CD4-positive, CD25-positive, alpha-beta regulatory T cell (primary cell): ENCODE measurements around the gene GPR183. TPM values are rescaled to one million over a fixed set of nuclear protein-coding genes. Genes with fewer than 3 reads are reported as not detected.
A peak's percentile ranks its signal among the peaks of the same experiment; 100 is the strongest.

Experiments
- ATAC-seq, 2 donors: fragments of 150-1000 bp; cut with Tn5 transposase; one replicate each; pipeline ENCODE4 v1.10.0; 2021; ENCODE audit warnings: low read depth in 2 of 2, moderate number of reproducible peaks in 2 of 2, moderate library complexity in 1 of 2
- DNase-seq, 3 donors: peaks; one replicate each; pipeline versions ENCODE4 v3.0.0 to v3.0.0-alpha.2; 2012 to 2022; ENCODE audit warnings: mixed read lengths in 1 of 3
- H3K27ac ChIP-seq: one replicate; pipeline ENCODE4 v1.7.0; 2013; ENCODE audit warnings: mild to moderate bottlenecking, low read length; ENCODE audit not compliant: insufficient read depth, poor library complexity, severe bottlenecking
- H3K27me3 ChIP-seq: one replicate; pipeline ENCODE4 v1.7.0; 2013; ENCODE audit warnings: low read length; ENCODE audit not compliant: control insufficient read depth, insufficient read depth
- H3K36me3 ChIP-seq: one replicate; pipeline ENCODE4 v1.7.0; 2013; ENCODE audit warnings: mild to moderate bottlenecking, low read length, moderate library complexity; ENCODE audit not compliant: control insufficient read depth, insufficient read depth
- H3K4me1 ChIP-seq: 2 replicates; pipeline ENCODE4 v1.7.0; 2013; ENCODE audit warnings: mild to moderate bottlenecking, low read length; ENCODE audit not compliant: insufficient read depth, control insufficient read depth, poor library complexity, severe bottlenecking
- H3K4me3 ChIP-seq: one replicate; pipeline ENCODE4 v1.7.0; 2013; ENCODE audit warnings: low read depth, mild to moderate bottlenecking, low read length, moderate library complexity
- H3K9me3 ChIP-seq, 2 experiments: 1 replicate in 1 of 2; 2 replicates in 1 of 2; pipeline ENCODE4 v1.7.0; 2013; ENCODE audit warnings: low read length in 2 of 2, mild to moderate bottlenecking in 1 of 2, moderate library complexity in 1 of 2; ENCODE audit not compliant: control insufficient read depth in 2 of 2
- H3K27ac Mint-ChIP-seq, 3 donors: one replicate each; pipeline ENCODE4 v1.8.0; 2020 to 2022; ENCODE audit warnings: mild to moderate bottlenecking in 3 of 3, mixed read lengths in 3 of 3, moderate library complexity in 2 of 3
- H3K27me3 Mint-ChIP-seq: one replicate; pipeline ENCODE4 v1.8.0; 2022; ENCODE audit warnings: mild to moderate bottlenecking, mixed read lengths
- H3K36me3 Mint-ChIP-seq: one replicate; pipeline ENCODE4 v1.8.0; 2020; ENCODE audit warnings: mixed read lengths
- H3K4me1 Mint-ChIP-seq, 4 donors: one replicate each; pipeline ENCODE4 v1.8.0; 2020 to 2022; ENCODE audit warnings: mixed read lengths in 4 of 4, mild to moderate bottlenecking in 1 of 4
- H3K4me3 Mint-ChIP-seq, 4 donors: one replicate each; pipeline ENCODE4 v1.8.0; 2020 to 2022; ENCODE audit warnings: mild to moderate bottlenecking in 4 of 4, mixed read lengths in 4 of 4, moderate library complexity in 3 of 4
- H3K9me3 Mint-ChIP-seq, 7 donors: one replicate each; pipeline ENCODE4 v1.8.0; 2020 to 2022; ENCODE audit warnings: mixed read lengths in 7 of 7, mild to moderate bottlenecking in 3 of 7, moderate library complexity in 2 of 7
- polyA plus RNA-seq, 4 donors: library from polyadenylated mRNA; unstranded; fragments of 300-500 nt; fragmentation: Illumina TruSeq; gene quantifications; one replicate each; pipeline ENCODE4 v1.2.3, GENCODE V29; 2021
- total RNA-seq: library from RNA; stranded (reverse); gene quantifications from one replicate; pipeline ENCODE4 v1.2.3, GENCODE V29; 2022

GPR183 gene
- total and polyA plus RNA-seq, 5 donors from 2014 or later: 206 to 418 (median 306) TPM

- Mint-ChIP-seq H3K4me3 (peak overlapping the region; percentile 80 to 94 (median 82)), H3K9me3 (no peaks in the 10 kb centered on the region), H3K27ac (peak overlapping the region; percentile 90 to 99 (median 92)), H3K4me1 (peaks cover 58 to 83% (median 68%) of the 10 kb centered on the region in 4 donors), H3K27me3 (no peaks in the 10 kb centered on the region), H3K36me3 (peaks cover 28% of the 10 kb centered on the region)
- H3K27ac ChIP-seq: peak overlapping the region; percentile 79
- H3K27me3 ChIP-seq: no peaks in the 10 kb centered on the region
- peaks cover 79% of the 10 kb centered on the region for H3K4me1 ChIP-seq
- DNase-seq: peak in 2 of 3 donors; percentile 56 to 73
- ATAC-seq: peak; percentile 67 to 78
- peaks cover 47% of the 10 kb centered on the region for H3K36me3 ChIP-seq
- H3K9me3 ChIP-seq: no peaks in the 10 kb centered on the region
- H3K4me3 ChIP-seq: peak overlapping the region; percentile 96
Observed at GRCh38 chr13:99296398-99296797, 10.8 kb downstream of the GPR183 start.

GRCh38 chr13:99295488-99296252, 11.5 kb downstream of the GPR183 start:
- no peaks in the 10 kb centered on the region for H3K9me3 Mint-ChIP-seq

GRCh38 chr13:99294958-99295357, 12.2 kb downstream of the GPR183 start:
- H3K4me3 ChIP-seq: peak overlapping the region; percentile 96
- DNase-seq: no peak
- peaks cover 72% of the 10 kb centered on the region for H3K4me1 ChIP-seq
- H3K9me3 ChIP-seq: no peaks in the 10 kb centered on the region
- Mint-ChIP-seq H3K9me3 (no peaks in the 10 kb centered on the region), H3K4me1 (peaks cover 59 to 86% (median 73%) of the 10 kb centered on the region in 4 donors), H3K27me3 (no peaks in the 10 kb centered on the region), H3K4me3 (peak overlapping the region; percentile 64 to 80 (median 74)), H3K27ac (peak overlapping the region; percentile 70 to 90 (median 83)), H3K36me3 (peaks cover 31% of the 10 kb centered on the region)
- H3K27ac ChIP-seq: peak overlapping the region; percentile 79
- H3K36me3 ChIP-seq: peaks cover 40% of the 10 kb centered on the region
- no peak for ATAC-seq
- no peaks in the 10 kb centered on the region for H3K27me3 ChIP-seq

More at GRCh38 chr13:99295488-99296252, 11.5 kb downstream of the GPR183 start:
- peaks cover 76% of the 10 kb centered on the region for H3K4me1 ChIP-seq
- peaks cover 47% of the 10 kb centered on the region for H3K36me3 ChIP-seq
- H3K27me3 ChIP-seq: no peaks in the 10 kb centered on the region
- Mint-ChIP-seq H3K4me1 (peaks cover 61 to 86% (median 73%) of the 10 kb centered on the region in 4 donors), H3K36me3 (peaks cover 33% of the 10 kb centered on the region), H3K27ac (peak overlapping the region; percentile 70 to 90 (median 83)), H3K27me3 (no peaks in the 10 kb centered on the region), H3K4me3 (peak overlapping the region; percentile 68 to 94 (median 80))
- H3K9me3 ChIP-seq: no peaks in the 10 kb centered on the region
- ATAC-seq (no peak), DNase-seq (no peak)
- peak overlapping the region; percentile 96 for H3K4me3 ChIP-seq
- H3K27ac ChIP-seq: peak overlapping the region; percentile 79

- Mint-ChIP-seq H3K9me3 (no peaks in the 10 kb centered on the region), H3K4me1 (peaks cover 59 to 87% (median 72%) of the 10 kb centered on the region in 4 donors), H3K27ac (peak overlapping the region; percentile 53 to 89 (median 56)), H3K4me3 (peak overlapping the region in 2 of 4 donors; percentile 22 to 25), H3K36me3 (peaks cover 33% of the 10 kb centered on the region), H3K27me3 (no peaks in the 10 kb centered on the region)
- peak overlapping the region; percentile 79 for H3K27ac ChIP-seq
- no peaks in the 10 kb centered on the region for H3K9me3 ChIP-seq
- H3K4me1 ChIP-seq: peaks cover 71% of the 10 kb centered on the region
- H3K36me3 ChIP-seq: peaks cover 38% of the 10 kb centered on the region
- no peaks in the 10 kb centered on the region for H3K27me3 ChIP-seq
- ATAC-seq: no peak
- no peak for DNase-seq
- H3K4me3 ChIP-seq: peak overlapping the region; percentile 48
Observed at GRCh38 chr13:99294198-99294597, 13.0 kb downstream of the GPR183 start.

- H3K27ac ChIP-seq: peak overlapping the region; percentile 41
- H3K4me3 Mint-ChIP-seq: peak overlapping the region in 3 of 4 donors; percentile 3 to 57 (median 22)
- H3K9me3 Mint-ChIP-seq: no peaks in the 10 kb centered on the region
- no peak for DNase-seq
- H3K4me3 ChIP-seq: peak overlapping the region; percentile 21
- no peaks in the 10 kb centered on the region for H3K27me3 Mint-ChIP-seq
- ATAC-seq: no peak
- H3K36me3 Mint-ChIP-seq: peaks cover 40% of the 10 kb centered on the region
- H3K27me3 ChIP-seq: no peaks in the 10 kb centered on the region
- peaks cover 38% of the 10 kb centered on the region for H3K36me3 ChIP-seq
- H3K4me1 ChIP-seq: peaks cover 71% of the 10 kb centered on the region
- no peaks in the 10 kb centered on the region for H3K9me3 ChIP-seq
- peaks cover 62 to 89% (median 75%) of the 10 kb centered on the region in 4 donors for H3K4me1 Mint-ChIP-seq
- H3K27ac Mint-ChIP-seq: peak overlapping the region; percentile 5 to 67 (median 8)
Observed at GRCh38 chr13:99293178-99293577, 14.0 kb downstream of the GPR183 start.

GRCh38 chr13:99290894-99291293, 16.3 kb downstream of the GPR183 start:
- H3K36me3 Mint-ChIP-seq: peaks cover 48% of the 10 kb centered on the region
- H3K4me3 Mint-ChIP-seq: peak overlapping the region; percentile 8 to 29 (median 22)
- H3K4me1 Mint-ChIP-seq: peaks cover 55 to 90% (median 71%) of the 10 kb centered on the region in 4 donors
- DNase-seq (no peak), ATAC-seq (peak in 1 of 2 donors; percentile 44)
- H3K27me3 ChIP-seq: no peaks in the 10 kb centered on the region
- H3K4me3 ChIP-seq: no peak overlapping the region
- no peaks in the 10 kb centered on the region for H3K9me3 Mint-ChIP-seq
- H3K27ac Mint-ChIP-seq: peak overlapping the region; percentile 70 to 96 (median 92)
- peaks cover 72% of the 10 kb centered on the region for H3K4me1 ChIP-seq
- no peaks in the 10 kb centered on the region for H3K9me3 ChIP-seq
- H3K27me3 Mint-ChIP-seq: no peaks in the 10 kb centered on the region
- peaks cover 45% of the 10 kb centered on the region for H3K36me3 ChIP-seq
- peak overlapping the region; percentile 24 for H3K27ac ChIP-seq

GRCh38 chr13:99289674-99290337, 17.4 kb downstream of the GPR183 start:
- Histone ChIP-seq H3K27me3 (no peaks in the 10 kb centered on the region), H3K4me1 (peaks cover 72% of the 10 kb centered on the region), H3K4me3 (no peak overlapping the region), H3K36me3 (peaks cover 35% of the 10 kb centered on the region), H3K27ac (no peak overlapping the region), H3K9me3 (no peaks in the 10 kb centered on the region)
- Mint-ChIP-seq H3K27me3 (no peaks in the 10 kb centered on the region), H3K9me3 (no peaks in the 10 kb centered on the region), H3K4me3 (peak overlapping the region in 2 of 4 donors; percentile 61 to 76), H3K4me1 (peaks cover 49 to 90% (median 63%) of the 10 kb centered on the region in 4 donors), H3K36me3 (peaks cover 38% of the 10 kb centered on the region), H3K27ac (peak overlapping the region; percentile 17 to 92 (median 39))
- DNase-seq (peak in 1 of 3 donors; percentile 64), ATAC-seq (peak; percentile 37 to 58)
